Activated CD4-positive, alpha-beta T cell treated with anti-CD3 and anti-CD28 coated beads for 24 hours (primary cell): ENCODE data around the gene RXRA.

ENCODE experiments used
- DNase-seq, 2 donors: peaks; one replicate each; pipeline ENCODE4 v3.0.0-alpha.2; 2020; ENCODE audit warnings: low read depth in 2 of 2

RXRA gene

GRCh38 chr9:134323741-134324358 lies 2.4 kb upstream of the RXRA start:
- DNase-seq: no peak

DNA sequence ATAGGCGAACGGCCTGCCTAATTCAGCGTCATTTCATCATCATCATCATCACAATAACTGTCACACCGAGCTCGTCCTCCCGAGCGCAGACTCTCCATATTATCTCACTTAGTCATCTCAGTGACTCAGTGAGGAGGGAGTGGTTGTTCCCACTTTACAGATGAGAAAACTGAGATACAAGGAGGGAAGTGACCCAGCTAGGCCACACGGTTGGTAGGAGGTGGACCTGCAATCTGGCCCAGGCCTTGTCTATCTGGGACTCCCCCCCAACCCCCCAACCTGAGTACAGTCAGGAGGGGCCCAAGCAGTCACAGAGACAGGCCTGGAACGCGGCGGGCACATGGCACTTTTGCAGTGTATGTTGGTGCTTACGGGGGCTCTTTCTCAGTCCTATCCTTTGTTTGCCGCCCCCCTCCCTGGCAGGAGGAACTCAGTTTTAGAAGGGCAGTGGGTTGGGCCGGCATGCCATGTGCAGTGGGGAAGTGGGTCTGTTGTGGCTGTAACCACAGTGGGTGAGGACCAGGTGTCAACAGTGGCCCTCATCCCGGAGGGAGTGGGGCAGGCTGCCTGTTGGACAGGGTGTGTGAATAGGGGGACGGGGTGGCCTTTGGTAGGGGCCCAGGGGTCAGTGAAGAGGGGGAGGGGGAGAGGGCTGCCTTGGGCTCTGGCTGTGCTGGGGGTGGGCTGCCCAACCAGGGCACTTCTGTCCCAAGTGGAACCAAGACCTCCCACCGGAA lies 1.7 kb upstream of the RXRA start:
- DNase-seq: no peak

DNA sequence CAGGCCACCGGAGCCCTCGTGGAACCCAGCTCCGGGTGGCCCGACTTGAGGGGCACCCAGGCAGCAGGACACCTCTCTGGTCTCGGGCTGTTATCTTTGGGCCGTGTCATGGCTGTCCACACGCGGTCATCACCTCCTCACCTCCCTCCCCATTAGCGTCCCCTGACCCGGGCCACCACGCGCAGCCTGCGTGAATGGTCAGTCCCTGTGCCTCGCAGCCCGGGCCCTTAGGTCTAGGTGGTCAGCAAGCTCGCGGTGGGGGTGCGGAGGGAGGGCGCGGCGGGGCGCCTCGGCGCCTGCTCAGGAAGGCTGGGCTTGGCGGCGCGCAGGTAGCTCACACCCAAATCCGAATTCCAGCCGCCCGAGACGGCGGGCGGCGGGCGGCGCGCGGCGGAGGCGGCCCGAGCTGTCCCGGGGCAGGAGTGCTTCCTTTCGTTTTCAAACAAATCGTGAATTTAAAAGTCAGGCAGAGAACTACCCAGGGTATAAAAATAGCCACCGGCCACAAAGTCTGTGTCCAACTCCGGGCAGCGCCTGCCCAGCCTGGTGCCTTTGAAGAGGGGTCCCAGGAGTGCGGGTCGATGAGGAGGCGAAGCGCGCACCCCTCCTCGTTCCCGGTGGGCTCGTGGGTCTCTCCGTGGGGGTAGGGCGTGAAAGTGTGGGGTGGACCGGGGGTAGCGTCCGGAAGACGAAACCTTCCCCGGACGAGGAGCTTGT lies 1.0 kb upstream of the RXRA start:
- no peak for DNase-seq

DNA sequence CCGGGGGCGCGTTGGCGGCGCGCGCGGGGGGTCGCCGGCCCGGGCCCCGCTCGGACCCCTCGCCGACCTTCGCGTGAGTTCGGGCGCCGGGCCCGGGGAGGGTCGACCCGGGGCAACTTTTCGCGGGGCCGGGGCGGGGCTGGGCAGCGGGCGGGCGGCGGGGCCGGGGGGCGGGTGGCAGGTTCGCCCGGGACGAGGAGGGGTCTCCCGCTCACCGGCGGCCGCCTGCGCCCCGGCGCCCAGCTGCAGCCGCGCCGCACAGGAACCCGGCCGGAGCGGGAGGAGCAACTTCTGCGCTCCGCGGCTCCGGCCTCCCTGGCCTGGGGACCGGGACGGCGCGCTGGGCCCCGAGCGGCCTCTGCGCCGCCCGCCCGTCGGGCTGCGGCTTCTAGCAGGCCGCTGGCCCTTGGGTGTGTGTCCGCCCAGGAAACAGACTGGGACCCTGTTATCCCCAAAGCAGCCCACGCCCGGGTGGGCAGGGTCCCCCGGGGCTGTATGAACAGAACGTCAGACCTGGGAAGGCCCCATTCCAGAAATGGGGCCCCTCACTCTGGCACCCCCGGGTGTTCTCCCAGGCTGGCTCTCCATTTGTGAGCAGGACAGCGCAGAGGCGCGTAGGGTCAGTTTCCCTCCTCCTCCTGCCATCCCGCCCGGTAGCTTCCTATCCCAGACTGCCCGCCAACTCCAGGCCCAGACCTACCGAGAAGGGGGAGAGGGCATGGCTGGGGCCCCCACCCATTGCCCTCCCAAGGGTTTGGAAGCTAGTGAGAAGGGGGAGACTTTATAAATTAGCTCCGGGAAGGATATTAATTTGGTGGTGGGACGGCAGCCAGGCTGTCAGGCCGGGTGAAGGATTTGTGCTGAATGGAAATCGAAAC lies 708 bp downstream of the RXRA start:
- DNase-seq: no peak

DNA sequence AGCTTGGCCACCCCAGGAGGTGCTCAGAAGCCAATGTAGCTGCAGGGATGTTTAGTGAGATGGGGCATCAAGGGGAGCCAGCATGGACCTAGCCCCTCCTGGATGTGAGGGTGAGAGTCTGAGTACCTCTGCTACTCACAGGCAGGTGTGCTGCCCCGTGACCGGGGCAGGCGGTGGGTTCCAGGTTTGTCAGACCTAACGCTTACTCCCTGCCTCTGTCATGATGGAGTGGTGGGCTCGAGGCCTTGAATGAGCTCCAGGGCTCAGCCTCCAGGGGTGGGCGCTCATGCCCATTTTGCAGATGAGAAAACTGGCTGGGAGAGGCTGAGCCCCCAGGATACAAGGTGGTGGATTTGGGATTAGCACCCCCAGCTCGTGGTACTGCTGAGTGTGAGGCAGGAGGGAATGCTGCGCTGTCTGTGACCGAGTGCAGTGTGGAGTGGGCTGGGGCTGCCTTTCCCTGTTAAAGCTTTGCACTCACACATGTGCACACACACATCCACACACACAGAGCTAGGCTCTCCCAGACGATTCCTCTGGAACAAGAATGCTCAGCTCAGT lies 1.5 kb downstream of the RXRA start:
- DNase-seq: no peak

DNA sequence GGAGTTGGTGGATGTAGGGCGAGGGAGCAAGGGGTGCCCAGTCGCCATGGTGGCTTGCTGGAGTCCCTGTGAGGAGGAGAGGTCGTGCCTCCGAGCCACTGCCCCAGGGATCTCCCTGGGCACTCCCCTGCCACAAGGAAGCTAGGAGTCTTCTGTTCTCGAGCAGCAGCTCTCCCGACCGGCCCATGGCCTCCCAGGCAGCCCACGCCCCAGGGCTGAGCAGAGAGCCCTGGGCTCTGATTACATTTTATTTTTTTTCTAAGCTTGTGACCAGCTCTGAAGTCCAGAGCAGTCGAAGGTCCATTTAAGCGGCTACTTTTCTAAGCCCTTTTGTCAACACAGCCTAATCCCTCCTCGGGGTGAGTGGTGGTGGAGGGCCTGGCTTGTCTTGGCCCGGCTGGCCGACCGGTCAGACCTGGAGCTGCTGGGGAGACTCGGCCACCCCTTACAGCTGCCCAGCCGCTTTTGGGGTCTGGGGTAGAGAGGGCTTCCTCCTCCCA lies 2.1 kb downstream of the RXRA start:
- no peak for DNase-seq

DNA sequence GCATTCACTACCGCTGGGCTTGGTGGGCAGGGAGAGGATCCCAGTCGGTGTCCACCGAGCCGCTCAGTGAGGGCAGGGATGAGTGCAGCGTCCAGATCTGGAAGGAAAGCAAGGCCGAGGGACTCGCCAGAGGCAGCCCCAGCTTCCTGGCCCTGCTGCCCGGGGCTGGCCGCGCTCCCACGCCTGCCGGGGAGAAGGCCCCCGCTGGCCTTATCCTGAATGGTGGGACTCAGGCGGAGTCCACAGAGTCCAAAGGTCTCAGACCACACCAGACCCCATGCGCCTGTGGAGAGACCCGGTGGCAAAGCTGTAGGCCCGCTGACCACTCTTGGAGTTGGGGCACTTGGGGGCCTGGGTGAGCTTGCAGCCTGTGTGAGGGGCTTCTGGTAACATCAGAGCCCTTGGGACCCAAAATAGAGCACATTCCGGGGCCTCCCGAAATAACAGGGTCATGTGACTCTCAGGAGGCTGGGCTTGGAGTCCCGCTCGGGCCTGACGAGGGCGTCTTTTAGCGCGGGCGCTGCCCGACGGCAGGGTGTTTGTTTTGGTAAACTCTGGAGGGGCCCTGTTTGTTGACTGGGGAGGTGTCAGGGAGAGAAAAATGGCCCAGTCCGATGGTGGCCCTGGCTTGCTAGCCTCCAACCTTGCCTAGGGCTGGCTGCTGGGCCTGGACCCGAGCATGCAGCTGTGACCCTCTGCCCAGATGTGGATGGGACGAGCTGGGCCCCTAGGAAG lies 2.8 kb downstream of the RXRA start:
- no peak for DNase-seq

DNA sequence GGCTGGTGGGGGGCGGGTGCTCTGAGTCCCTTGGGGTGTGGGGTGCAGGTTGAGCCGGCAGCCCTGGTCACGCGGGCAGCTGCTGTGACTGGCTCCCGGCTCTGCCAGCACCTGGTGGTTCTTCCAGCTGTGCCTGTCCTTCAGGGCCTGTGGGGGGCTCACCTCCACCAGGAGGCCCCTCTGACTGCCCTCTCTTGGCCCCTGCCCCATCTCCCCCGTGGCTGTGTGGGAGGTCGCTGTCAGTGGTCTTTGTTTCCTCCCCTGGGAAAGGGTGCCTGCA lies 3.3 kb downstream of the RXRA start:
- DNase-seq: no peak

DNA sequence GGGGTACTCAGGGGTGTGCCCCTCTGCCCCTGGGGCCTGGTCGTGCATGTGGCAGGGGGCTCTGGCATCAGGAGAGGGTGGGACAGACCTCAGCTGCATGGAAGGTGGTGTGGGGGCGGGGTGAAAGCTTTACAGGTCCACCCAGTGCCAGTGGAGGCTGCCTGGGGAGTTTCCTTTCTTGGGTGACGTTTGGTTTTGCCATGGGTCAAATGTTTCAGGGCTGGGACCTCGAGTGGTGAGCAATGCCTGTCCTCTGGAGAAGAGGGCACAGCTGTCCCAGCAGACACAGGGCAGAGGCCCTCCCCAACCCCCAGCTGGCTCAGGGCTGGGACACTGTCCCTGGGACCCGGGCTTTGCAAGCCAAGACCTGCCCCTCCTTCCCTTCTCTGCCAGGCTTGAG lies 3.6 kb downstream of the RXRA start:
- no peak for DNase-seq

DNA sequence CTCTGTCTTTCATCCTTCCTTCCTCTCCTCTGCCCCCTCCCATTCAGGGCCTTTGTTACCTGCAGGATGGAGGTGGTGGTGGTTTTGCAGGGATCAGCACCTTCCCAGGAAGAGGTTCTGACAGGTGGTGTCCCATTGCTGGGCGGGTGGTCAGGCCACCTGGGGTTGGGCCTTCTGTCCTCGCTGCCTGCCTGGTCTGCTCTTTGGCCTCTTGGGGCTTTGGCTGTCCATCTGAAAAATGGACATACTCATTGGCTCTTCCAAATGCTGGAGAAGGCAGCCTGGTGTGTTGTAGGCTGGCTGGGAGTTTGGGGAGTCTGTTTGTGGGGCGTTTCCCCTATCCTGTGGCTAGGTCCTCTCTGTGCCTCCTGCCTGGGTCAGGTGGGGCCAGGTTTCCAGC lies 4.3 kb downstream of the RXRA start:
- no peak for DNase-seq

DNA sequence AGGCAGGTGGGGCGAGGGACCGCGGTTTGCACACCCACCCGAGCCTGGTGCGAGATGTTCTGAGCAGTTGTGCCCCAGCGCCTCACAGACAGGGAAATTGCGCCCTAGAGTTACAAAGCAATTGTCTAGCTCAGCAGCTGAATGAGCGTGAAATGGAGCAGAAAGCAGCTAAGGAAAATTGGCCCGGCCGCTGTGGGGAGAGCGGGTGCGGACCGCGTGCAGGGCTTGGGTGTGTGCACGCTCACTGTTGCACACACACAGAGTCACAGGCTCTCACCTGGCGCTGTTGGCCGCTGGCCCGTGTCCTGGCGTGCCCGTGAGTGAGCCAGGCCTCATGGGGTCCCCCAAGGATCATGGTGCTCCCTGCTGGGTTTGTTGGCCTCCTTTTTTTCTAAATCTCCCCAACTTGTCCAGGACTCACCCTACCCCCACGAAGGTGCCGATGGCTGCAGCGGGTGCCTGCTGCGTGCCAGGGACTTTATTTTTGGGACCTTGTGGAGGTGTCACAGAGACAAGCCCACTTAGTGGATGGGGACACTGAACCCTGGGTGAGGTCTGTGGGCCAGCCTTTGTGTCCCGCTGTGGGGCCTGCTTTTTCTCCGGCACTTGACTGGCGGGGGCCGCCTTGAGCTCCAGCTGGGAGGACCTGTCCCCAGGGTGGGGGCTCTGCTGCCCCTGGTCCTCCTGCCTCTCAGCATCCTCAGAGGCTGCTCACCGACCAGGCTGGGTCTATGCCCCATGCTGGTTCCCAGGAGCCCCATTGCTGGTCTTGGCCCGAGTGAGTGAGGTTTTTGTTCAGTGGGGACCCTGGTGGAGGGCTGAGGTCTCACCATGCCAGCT lies 5.2 kb downstream of the RXRA start:
- no peak for DNase-seq

GRCh38 chr9:134332266-134332665 lies 6.0 kb downstream of the RXRA start:
- DNase-seq: no peak

DNA sequence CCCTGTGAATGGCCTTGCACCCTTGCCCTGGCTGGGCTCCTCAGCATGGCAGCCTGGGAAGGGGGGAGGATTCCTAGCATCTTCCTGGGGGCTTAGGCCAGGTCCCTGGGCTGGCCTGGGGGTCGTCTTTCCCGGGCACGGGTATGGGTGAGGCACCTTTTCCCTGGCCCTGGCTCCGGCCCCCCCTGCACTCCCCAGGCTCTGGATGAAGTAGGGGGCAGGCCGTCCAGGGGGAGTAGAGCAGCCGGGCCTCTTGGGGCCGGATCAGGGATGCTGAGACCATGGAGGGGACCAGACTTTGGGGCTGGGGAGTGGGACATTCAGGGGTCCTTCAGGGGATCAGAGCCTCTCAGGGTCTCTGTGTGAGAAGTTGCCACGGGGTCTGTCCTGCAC lies 6.6 kb downstream of the RXRA start:
- no peak for DNase-seq

GRCh38 chr9:134333234-134333873 lies 7.1 kb downstream of the RXRA start:
- DNase-seq: no peak

DNA sequence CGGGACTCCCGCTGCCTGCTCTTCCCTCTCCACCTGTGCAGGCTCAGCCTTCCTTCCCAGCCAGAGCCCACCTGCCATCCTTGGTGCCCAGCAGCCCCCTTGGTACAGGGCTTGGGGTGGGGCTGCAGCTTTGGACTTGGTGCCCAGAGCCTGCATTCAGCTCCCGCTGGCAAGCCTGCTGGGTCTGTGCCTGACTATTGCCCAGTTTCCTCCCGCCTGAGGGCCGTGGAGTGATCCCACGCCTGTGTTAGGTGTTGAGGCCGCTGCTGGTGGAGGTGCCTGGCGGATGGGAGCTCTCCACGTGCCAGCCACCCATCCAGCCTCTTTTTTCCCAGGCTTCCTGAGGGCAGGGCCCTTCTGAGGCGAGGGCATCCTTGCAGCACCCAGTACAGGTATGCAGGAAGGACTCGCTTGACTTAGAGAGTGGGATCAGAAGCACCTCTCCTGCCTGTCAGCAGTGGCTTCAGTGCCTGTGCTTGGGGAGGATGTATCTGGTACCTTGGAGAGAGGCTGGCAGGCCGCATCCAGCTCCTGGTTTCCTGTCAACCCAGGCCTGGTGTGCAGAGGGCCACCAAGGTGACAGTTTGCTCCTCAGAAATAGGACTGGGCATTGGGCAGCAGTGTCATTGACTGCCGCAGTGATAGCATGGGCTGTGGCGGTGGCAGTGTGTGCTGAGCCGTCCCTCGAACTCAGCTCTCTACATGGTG lies 7.8 kb downstream of the RXRA start:
- DNase-seq: no peak

- DNase-seq: no peak
Observed at GRCh38 chr9:134335061-134335460, 8.8 kb downstream of the RXRA start.

- no peak for DNase-seq
Observed at GRCh38 chr9:134335486-134336220, 9.4 kb downstream of the RXRA start.

GRCh38 chr9:134336228-134336627 lies 10.0 kb downstream of the RXRA start:
- no peak for DNase-seq
